GM12878 (cell line): ENCODE data around the gene RBM15. TPM values are rescaled to one million over a fixed set of nuclear protein-coding genes. Genes with fewer than 3 reads are reported as not detected.
A peak's percentile ranks its signal among the peaks of the same experiment; 100 is the strongest.

Experiments
- CEBPZ ChIP-seq: fragments of 150-350 bp; IDR thresholded peaks from 2 replicates; pipeline ENCODE4 v1.6.1; 2016; ENCODE audit warnings: low read depth, low read length
- EP300 ChIP-seq, 2 experiments: fragments of 150-350 bp in 1 of 2; IDR thresholded peaks; 2 replicates each; pipeline ENCODE4 v1.6.1; 2011 to 2012; ENCODE audit warnings: low read depth in 2 of 2, low read length in 2 of 2, borderline replicate concordance in 1 of 2, improper control_type of control experiment in 1 of 2, inconsistent platforms in 1 of 2; ENCODE audit not compliant: control insufficient read depth in 1 of 2
- GABPA ChIP-seq: IDR thresholded peaks from 2 replicates; pipeline ENCODE4 v1.6.1; 2014; ENCODE audit warnings: antibody characterized with exemption, low read depth, mild to moderate bottlenecking, inconsistent platforms
- GATAD2B ChIP-seq: fragments of 450-650 bp; conservative IDR thresholded peaks from 2 replicates; pipeline ENCODE4 v1.6.1; 2017; ENCODE audit warnings: low read depth, mild to moderate bottlenecking, moderate library complexity
- HSF1 ChIP-seq: fragments of 150-350 bp; IDR thresholded peaks from 2 replicates; pipeline ENCODE4 v1.6.1; 2014; ENCODE audit warnings: mild to moderate bottlenecking, low read depth, low read length
- IRF3 ChIP-seq: fragments of 450-650 bp; IDR thresholded peaks from 2 replicates; pipeline ENCODE4 v1.6.1; 2014; ENCODE audit warnings: mild to moderate bottlenecking
- KDM1A ChIP-seq: fragments of 200-600 bp; sonication (generic); IDR thresholded peaks from 2 replicates; pipeline ENCODE4 v1.6.1; 2016; ENCODE audit warnings: borderline replicate concordance
- MYC ChIP-seq: IDR thresholded peaks from 2 replicates; pipeline ENCODE4 v1.6.1; 2011; ENCODE audit warnings: mild to moderate bottlenecking, low read length, moderate library complexity, inconsistent platforms; ENCODE audit not compliant: insufficient read depth, insufficient replicate concordance, insufficient read length, severe bottlenecking
- NR2C1 ChIP-seq: fragments of 450-650 bp; IDR thresholded peaks from 2 replicates; pipeline ENCODE4 v1.6.1; 2017; ENCODE audit warnings: antibody characterized with exemption, mild to moderate bottlenecking, moderate library complexity
- POLR2AphosphoS5 ChIP-seq: IDR thresholded peaks from 2 replicates; pipeline ENCODE4 v1.6.1; 2011; ENCODE audit warnings: mild to moderate bottlenecking, low read length, inconsistent platforms
- POU2F2 ChIP-seq: IDR thresholded peaks from 3 replicates; pipeline ENCODE4 v1.6.1; 2011; ENCODE audit warnings: low read depth, mild to moderate bottlenecking, low read length, borderline replicate concordance
- RELA ChIP-seq: fragments of 450-650 bp; IDR thresholded peaks from 2 replicates; pipeline ENCODE4 v1.8.0; 2014; ENCODE audit warnings: borderline replicate concordance; ENCODE audit not compliant: partially characterized antibody
- SMAD1 ChIP-seq: fragments of 450-650 bp; IDR thresholded peaks from 2 replicates; pipeline ENCODE4 v1.6.1; 2018; ENCODE audit warnings: mild to moderate bottlenecking, low read depth; ENCODE audit not compliant: partially characterized antibody
- SMC3 ChIP-seq: IDR thresholded peaks from 2 replicates; pipeline ENCODE4 v1.6.1; 2011; ENCODE audit warnings: low read length, improper control_type of control experiment, borderline replicate concordance
- SREBF1 ChIP-seq: IDR thresholded peaks from 2 replicates; pipeline ENCODE4 v1.6.1; 2012; ENCODE audit warnings: mild to moderate bottlenecking, low read length
- TAF1 ChIP-seq: IDR thresholded peaks from 2 replicates; pipeline ENCODE4 v1.6.1; 2011; ENCODE audit warnings: mild to moderate bottlenecking, low read depth, low read length, borderline replicate concordance
- TARDBP ChIP-seq: IDR thresholded peaks from 2 replicates; pipeline ENCODE4 v1.6.1; 2016; ENCODE audit warnings: borderline replicate concordance
- TBL1XR1 ChIP-seq: IDR thresholded peaks from 2 replicates; pipeline ENCODE4 v1.6.1; 2012; ENCODE audit warnings: low read depth, low read length, improper control_type of control experiment
- TCF3 ChIP-seq: IDR thresholded peaks from 2 replicates; pipeline ENCODE4 v1.6.1; 2012; ENCODE audit warnings: low read depth, mild to moderate bottlenecking, low read length, borderline replicate concordance; ENCODE audit not compliant: insufficient read depth
- TCF7 ChIP-seq: IDR thresholded peaks from 2 replicates; pipeline ENCODE4 v1.6.1; 2014; ENCODE audit warnings: antibody characterized with exemption, borderline replicate concordance
- ZNF274 ChIP-seq: IDR thresholded peaks from one replicate; pipeline ENCODE4 v1.8.0; 2011; ENCODE audit not compliant: insufficient read length, insufficient read depth
- polyA plus RNA-seq, 11 experiments: library from polyadenylated mRNA; depleted of rRNA in 4 of 11; unstranded in 6 of 11; stranded (reverse) in 5 of 11; fragments of >200 nt; fragmentation: Nextera tagmentation in 4 of 11; fragmentation: Illumina TruSeq in 1 of 11; extraction: Ambion mirVana in 4 of 11; extraction: Trizol in 1 of 11; gene quantifications; 1 replicate in 1 of 11; 2 replicates in 10 of 11; pipeline versions ENCODE4 v1.2.1 to v1.2.3, GENCODE V29; 2011 to 2016; ENCODE audit warnings: inconsistent platforms in 2 of 11, missing spikeins in 2 of 11, low read depth in 1 of 11
- total RNA-seq, 4 experiments: library from RNA; depleted of rRNA in 3 of 4; stranded (reverse); fragments of >200 nt in 3 of 4; fragmentation: Illumina TruSeq in 1 of 4; extraction: Trizol in 1 of 4; gene quantifications; 2 replicates each; pipeline versions ENCODE4 v1.2.1 to v1.2.3, GENCODE V29; 2013 to 2021

The RBM15 gene
- total and polyA plus RNA-seq, 10 of the 15 experiments (the other 5 are each of a cell fraction or from before 2014, with no cell fraction given), result 3.1 to 63.2 (median 26.7) TPM

GRCh38 chr1:110338309-110338885, 780 bp upstream of the RBM15 start (continued):
- peak; percentile 73; the same call in 1 of the 2 replicates for TF ChIP-seq TAF1
- peak; percentile 89 for TF ChIP-seq POLR2AphosphoS5
- no peak for TF ChIP-seq ZNF274
- TF ChIP-seq SREBF1, result no peak
- TF ChIP-seq SMAD1, result no peak
- TF ChIP-seq NR2C1, result peak; percentile 73
- peak; percentile 28 for TF ChIP-seq RELA
- TF ChIP-seq TCF3, result no peak
- peak; percentile 65 for TF ChIP-seq TBL1XR1
- TF ChIP-seq GABPA, result peak; percentile 1; the same call in 1 of the 2 replicates
- no peak for TF ChIP-seq TCF7
- no peak for TF ChIP-seq KDM1A
- 0 out of 4 replicates have a peak, but pooled peaks of 1 of the 2 experiments have one; percentile 6 for TF ChIP-seq EP300 (IDR thresholded peaks at IDR 0.05; ENCODE audit: borderline replicate concordance in 1 of 2, control insufficient read depth in 1 of 2, low read depth in 2 of 2, low read length in 2 of 2)
- TF ChIP-seq SMC3, result peak; percentile 26; the same call in 1 of the 2 replicates
- no peak for TF ChIP-seq HSF1
- TF ChIP-seq CEBPZ, result no peak
- peak; percentile 65; the same call in 1 of the 2 replicates for TF ChIP-seq TARDBP
- TF ChIP-seq IRF3, result no peak
- TF ChIP-seq POU2F2, result peak; percentile 23; the same call in 2 of the 3 replicates
- TF ChIP-seq MYC, result peak; percentile 46
- TF ChIP-seq GATAD2B, result peak; percentile 81; the same call in 1 of the 2 replicates
